HTERT RPE-1 (cell line): ENCODE results near the gene SSBP2.
"Not testable (repeated sequence)": the region's sequence is repeated elsewhere in the genome, so short reads cannot be mapped to it uniquely, and the experiment has no call there.

ENCODE experiments used
- in situ Hi-C: fragments of 300-500 bp; cut with MboI; formaldehyde crosslinking; loops from 4 replicates; pipeline ENCODE4 v1.14.3; 2020; ENCODE audit warnings: low sequenced_read_pairs

Gene SSBP2

DNA sequence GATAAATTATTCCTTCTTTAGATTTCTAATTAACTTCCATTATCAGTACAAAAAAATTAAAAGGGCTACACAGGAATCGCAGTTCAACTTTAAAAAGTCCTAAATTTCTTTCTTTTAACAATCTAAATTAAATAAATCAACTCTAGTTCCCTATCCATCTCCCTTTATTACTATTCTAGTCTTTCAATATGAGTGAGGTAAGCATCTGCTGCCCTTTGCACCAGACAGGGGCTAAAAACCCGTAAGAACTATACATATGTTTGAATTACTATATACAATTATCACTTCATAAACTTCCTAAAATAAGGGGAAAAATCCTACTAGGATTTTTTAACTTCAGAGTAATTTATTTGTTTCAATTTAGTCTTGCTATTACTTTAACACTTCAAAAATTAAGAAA lies 145.6 kb downstream of the SSBP2 start:
- in situ Hi-C loops: no loop called here

DNA sequence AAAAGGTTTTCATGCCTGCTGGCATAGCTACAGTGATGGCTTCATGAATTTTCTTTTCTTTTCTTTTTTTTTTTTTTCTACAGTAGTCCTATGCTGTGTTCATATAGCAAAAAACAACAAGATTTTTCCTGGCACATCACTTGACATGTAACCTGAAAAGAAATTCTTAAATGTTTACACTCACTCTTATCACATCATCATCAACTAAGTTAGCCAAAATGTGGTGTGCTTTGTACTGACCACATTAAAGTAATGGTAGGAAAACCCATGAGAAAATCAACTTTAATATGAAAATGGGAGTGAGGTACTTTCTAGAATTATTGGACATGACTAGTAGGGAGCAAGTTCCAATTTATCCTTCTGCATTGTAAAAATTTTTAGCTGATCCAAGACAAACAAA lies 146.7 kb downstream of the SSBP2 start:
- in situ Hi-C loops: no loop called here

DNA sequence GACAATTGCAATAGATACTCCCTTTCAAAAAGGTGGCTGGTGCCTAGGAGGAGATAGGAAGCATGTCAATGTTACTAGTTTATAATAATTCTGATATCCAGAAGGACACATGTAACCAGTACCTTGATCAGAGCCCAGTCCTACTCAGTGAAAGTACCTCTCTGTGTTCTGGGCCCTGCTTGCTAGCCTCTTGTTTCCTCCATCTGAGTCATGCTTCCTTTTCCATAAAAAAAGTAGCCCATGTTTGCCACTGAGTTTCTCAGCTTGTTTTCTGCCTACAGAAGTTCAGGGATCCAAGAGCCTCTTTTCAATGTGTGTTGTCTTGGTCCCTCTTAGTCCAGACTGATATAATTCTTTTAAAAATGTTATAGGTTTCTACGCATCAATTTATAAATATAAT lies 149.0 kb downstream of the SSBP2 start:
- in situ Hi-C loops: no loop called here

DNA sequence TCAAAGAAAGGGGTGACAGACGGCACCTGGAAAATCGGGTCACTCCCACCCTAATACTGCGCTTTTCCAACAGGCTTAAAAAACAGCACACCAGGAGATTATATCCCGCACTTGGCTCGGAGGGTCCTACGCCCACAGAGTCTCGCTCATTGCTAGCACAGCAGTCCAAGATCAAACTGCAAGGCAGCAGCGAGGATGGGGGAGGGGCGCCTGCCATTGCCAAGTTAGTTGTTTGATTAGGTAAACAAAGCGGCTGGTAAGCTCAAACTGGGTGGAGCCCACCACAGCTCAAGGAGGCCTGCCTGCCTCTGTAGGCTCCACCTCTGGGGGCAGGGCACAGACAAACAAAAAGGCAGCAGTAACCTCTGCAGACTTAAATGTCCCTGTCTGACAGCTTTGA lies 158.8 kb downstream of the SSBP2 start:
- in situ Hi-C loops: not testable (repeated sequence)

DNA sequence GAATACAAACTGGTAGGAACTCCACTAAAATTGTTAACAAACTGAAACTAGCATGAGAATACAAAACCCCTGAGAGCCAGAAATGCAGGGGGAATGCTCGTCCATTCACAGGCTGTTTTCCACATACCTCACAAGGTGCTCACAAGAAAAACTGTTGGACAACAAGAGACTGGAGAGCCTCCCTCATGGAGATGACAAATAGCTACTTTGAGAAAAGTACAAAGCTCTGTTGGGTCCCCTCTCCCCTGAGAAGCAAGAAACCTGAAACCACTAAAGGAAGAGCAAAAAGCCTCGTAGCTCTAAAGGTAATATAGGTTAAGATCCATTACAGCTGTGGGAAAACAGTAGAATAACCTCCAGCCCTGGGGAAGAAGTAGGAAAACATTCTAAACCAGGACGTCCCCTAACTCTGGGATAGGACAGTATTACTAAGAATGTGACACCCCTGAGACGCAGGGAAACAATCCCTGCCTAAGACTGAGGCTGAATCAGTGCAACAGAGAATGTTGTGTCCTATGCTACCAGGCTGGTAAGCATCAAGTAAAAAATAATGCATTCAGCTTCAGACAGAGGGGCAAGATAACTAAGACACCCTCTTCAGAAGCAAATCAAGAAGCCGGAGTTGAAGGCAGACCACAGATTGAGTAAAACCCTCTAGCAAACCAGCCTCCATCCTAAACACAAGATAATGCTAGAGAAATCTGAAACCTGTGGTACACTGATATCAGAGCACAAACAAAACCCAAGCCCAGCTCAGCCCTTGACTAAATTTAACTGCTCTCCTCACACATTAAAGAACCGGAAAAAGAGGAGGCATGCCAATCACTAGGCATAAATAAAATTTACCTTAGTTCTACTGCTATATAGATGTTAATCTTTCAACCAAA lies 160.2 kb downstream of the SSBP2 start:
- in situ Hi-C loops: no loop called here

DNA sequence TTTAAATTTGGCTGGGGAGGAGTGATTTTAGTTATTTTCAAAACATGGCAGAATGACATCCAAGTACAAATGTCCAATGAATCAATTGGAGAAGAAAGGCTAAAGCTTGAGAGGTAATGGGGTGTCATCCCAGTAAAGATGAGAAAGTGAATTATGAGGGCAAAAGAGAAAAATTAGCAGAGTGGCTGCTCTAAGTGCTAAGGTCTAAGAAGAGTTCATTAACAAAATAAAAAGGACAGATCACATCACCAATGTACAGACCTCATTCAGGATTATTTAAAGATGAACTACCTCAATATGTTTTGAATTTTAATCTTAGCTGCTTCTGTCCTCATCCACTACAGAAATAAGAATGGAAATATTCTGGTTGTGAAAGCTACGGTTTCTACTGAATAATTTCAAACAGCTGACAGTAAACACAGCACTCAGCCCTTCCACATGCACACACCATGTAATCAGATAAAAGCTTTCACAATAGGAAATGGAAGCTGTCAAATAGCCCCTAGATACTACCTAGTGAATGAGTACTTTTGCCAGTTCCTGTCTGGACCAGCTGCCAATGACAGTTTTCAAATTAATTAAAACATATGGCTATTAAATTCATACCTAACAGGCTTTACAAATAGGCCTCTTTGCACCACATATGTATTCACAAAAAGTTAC lies 171.5 kb downstream of the SSBP2 start:
- in situ Hi-C loops: no loop called here

DNA sequence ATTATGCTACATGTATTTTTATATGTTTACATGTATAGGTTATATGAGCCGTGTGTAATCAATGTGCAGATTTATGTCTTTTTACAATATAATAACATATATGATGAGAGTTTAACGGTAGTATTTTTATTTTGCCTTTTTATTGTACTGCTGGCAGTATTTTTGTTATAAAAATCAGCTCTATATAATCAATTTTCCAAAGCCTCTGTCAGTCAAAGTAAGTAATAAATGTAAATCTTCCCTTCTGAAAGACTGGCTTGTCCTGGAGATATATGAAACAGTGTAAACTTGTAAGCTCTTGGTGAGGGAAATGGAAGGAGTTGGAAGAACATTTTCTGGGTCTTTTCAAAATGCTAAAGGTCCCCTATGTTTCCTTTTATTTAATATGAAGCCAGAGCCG lies 173.8 kb downstream of the SSBP2 start:
- in situ Hi-C loops: no loop called here

DNA sequence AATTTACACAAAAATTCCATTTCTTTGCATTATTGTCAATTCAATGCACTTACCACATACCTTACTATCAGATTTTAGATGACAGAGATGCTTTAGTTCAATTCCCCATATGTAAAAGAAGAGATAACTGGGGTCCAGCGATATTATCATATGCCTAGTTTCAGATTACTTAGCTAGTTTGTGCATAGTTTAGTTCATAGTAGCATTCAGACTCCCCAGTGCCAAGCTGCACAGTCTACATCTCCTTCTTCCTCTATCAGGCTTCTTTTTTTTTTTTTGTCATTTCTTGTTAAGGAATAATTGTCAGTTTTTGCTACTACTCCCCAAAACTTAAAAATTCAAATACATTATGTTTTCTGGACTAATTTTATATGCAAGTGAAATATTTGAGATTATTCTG lies 175.0 kb downstream of the SSBP2 start:
- in situ Hi-C loops: no loop called here

DNA sequence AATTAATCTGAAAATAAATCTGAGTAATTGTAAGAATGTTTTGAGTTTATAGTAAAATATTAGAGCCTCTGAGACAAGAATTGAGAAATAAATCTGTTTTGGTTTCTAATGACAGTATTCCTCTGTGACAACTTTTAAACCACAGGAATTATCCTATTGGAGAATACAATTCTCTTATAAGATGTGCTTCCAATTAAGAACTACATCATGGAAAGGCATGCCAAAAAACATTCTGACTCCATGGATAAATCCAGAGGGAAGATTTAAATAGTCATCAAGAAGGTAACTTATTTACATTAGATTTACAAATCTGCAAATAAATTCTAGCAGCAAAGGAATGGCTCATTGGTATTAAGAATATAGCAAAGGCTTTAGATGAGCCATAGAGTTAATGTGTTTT lies 178.7 kb downstream of the SSBP2 start:
- in situ Hi-C loops: no loop called here

DNA sequence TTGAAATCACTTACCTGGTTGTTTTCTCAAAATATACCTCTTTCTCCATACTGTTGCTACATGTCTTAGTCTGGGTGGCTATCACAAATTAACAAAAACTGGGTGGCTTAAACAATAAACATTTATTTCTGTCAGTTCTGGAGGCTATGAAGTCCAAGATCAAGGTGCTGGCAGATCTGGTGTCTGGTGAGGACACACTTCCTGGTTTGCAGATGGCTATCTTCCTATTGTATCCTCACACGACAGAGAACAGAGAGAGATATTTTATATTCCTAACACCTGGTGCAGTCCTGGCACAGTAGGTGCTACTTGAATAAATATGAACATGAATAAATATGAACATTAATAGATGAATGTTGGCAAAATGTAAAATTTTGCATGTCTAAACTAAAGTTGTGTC lies 192.7 kb downstream of the SSBP2 start:
- in situ Hi-C loops: no loop called here

DNA sequence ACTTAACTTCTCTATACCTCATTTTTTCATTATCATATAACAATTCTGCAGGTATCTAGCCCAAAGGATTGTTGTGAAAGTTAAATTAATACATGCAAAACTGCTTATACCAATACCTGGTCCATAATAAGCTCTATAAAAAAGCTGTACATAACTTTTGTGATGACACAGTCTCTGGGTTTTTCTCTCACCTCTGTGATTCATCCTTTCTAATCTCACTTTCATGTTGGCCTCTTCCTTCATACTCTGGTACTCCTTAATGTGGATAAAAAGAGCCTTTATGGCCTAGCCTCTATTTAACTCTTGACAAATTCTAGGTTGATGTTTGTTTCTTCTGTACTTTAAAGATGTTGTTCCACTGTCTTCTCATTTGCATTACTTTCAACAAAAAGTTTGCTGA lies 194.1 kb downstream of the SSBP2 start:
- in situ Hi-C loops: no loop called here

DNA sequence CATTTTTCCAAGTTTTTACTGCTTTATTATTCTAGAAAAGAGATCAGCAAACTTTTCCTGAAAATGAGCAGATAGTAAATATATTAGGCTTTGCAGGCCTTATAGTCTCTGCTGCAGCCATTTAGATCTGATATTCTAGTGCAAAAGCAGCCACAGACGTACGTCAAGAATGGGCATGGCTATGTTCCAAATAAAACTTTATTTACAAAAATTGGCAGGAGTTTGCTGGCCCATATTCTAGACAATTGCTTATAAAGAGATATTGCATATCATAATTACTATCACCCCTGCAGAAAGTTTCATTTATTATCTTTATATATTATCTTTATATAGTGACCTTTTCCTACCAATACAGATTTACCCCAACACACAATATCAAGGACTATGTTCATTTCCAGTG lies 195.0 kb downstream of the SSBP2 start:
- in situ Hi-C loops: no loop called here

DNA sequence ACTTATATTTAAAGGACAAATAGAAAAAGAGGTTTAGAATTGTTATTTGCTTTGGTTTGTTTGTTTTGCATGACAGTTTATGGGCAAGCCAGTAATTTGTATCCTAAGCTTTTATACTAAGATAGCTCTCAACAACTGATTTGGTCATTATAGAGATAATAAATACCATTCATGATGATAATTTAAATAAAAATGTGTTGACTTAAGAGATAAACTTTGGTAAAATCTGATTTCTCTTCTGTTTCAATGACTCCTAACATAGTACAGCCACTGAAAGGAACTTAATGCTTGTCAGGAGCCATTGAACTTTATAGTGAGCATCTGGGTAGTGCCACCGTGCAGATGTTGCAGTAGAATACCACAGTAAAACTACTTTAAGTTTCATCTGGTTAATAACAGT lies 196.2 kb downstream of the SSBP2 start:
- in situ Hi-C loops: no loop called here

DNA sequence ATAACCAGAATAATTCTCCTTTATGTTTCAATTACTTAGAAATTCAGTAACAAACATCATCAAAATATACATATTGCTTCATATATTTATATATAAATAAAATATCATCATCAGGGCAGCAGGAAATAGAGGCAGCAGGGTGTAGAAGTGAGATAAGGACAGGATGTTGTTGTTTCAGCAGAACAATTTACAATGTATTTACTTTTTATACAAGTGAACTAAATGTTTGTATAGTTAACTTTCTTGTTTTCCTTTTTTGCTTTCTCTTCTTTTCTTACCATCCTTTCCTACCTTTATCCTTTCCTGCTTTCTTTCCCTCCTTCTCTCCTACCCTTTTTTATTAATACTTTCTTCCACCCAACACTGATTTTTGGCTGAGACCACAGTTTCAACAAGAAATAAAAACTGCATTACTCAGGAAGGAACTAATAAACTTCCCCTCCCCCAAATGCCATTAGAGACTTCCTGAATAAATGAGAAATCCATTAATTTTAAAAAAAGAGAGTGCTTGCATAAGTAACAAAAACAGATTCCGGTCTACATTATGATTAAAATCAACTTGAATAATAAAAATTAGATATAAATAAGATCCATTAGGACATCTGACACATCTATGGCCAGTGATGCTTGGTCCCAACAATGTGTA lies 197.2 kb downstream of the SSBP2 start:
- in situ Hi-C loops: no loop called here

DNA sequence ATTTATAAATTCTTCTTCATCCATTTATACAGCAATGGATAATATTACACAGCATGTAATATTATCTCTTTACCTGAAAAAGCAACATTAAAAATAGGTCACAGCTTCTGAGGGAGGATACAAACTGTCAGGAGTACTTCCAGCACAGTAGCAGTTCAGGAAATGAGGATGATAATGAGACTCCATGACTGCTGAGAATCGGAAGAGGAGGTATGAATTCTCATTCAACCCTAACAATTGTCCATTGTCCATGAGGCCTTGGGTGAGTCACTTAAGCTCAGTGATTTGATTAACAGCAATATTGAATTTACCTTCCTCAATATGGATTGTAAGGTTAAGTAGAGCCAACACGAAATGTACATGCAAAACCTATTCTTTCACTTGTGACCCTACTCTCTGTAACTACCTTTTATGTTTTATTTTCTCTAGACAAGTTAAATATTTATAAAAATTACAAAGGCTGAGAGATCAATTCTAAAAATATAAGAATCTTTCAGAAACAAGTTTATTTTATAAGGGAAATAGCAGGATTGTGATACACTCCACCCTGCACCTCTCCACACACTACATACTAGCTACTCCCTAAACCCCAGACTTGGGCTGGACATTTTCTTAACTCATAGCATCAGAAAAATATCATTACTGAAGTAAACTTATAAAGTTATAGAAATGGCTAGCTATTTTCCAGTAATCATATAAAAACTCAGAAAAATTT lies 197.9 kb downstream of the SSBP2 start:
- in situ Hi-C loops: no loop called here

DNA sequence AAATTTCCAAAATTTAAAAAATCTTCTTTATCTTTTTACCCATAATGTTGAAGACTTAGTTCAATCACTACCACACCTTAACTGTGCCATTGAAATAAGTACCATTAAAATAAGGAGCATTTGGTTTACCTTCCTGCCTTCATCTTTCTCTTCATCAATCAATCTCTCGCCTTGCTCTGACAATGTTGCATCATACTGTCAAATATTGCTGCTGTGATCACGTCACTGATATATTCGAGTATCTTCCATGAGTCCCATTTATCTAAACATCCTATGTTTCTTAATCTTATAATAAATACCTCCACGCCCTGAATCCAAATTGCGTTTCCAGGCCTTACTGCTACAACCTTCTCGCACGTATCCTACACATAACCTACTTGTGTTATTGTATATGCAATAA lies 201.8 kb downstream of the SSBP2 start:
- in situ Hi-C loops: no loop called here

DNA sequence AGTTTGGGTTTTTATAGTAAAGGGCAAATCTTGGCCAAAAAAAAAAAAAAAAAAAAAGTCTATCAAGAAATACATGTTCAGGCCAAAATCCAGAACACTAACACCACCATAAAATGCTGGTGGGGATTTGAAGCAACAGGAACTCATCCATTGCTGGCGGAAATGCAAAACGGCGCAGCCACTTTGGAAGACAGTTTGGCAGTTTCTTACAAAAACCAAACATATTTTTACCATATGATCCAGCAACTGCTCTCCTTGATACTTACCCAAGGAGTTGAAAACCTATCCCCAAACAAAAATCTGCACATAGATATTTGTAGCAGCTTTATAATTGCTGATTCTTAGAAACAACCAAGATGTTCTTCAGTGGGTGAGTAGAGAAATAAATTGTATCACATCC lies 203.9 kb downstream of the SSBP2 start:
- in situ Hi-C loops: no loop called here

DNA sequence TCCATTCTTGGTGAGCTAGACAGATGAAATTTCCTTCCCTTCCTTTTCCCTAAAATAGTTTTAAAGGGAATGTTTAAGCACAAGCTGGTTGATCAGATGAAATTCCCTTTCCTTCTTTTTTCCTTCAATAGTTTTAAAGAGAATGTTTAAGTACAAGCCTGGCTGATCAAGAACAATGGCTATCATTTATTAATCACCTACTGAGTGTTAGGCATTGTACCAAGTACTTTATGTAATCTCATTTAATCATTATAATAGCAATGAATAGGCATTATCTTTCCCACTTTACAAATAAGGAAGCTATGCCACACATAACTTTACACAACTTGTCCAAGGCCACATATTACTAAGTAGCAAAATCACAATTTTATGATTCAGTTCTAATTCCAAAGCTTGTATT lies 205.0 kb downstream of the SSBP2 start:
- in situ Hi-C loops: no loop called here

DNA sequence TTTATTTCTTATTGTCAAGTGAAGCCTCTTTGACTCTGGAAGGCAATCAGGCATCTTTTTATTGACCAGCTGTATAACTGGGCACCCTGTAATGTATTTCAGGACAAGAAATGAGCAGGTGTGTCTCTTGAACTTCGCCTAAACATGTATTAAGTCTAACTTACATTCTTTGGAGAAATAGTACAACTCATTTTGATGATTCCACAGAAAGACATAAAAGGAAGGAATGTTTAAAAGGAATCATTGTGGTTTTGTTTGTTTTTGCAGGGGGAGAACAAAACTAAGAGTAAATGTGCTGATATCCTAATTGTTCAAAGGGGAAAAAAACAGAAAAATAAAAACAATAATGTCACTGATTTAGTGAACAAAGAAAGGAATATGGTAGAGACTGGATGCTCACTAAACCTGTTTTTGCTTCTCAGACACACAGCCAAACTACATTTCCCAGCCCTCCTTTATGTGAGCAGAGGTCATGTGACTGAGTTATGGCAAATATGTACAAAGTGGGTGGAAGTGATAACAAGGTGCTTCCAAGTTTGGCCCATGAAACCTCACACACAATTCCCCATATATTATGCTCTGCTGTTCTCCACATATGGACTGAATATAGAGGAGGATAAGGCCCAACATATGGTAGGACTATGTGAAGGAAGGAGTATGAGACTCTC lies 206.4 kb downstream of the SSBP2 start:
- in situ Hi-C loops: no loop called here

DNA sequence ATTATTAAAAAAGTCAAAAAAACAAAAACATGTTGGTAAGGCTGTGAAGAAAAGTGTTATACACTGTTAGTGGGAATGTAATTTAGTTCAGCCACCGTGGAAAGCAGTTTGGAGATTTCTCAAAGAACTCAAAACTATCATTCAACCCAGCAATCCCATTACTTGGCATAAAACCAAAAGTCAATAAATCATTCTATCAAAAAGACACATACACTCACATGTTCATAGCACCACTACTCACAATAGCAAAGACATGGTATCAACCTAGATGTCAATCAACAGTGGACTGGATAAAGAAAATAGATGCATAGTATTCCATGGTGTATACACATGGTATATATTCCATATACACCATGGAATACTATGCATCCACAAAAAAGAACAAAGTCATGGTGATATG lies 208.7 kb downstream of the SSBP2 start:
- in situ Hi-C loops: no loop called here
